Hepatocyte (in vitro differentiated cells): ENCODE measurements around the gene KDM8.

Experiments used
- EZH2 ChIP-seq: fragments of 200-600 bp; sonication (generic); IDR thresholded peaks from 2 replicates; pipeline ENCODE4 v1.6.1; 2016; ENCODE audit warnings: antibody characterized with exemption, mild to moderate bottlenecking, borderline replicate concordance
- EZH2phosphoT487 ChIP-seq: fragments of 200-600 bp; sonication (generic); IDR thresholded peaks from one replicate; pipeline ENCODE4 v1.6.1; 2018; ENCODE audit warnings: antibody characterized with exemption, mild to moderate bottlenecking, low read depth, moderate library complexity; ENCODE audit not compliant: unreplicated experiment, severe bottlenecking
- TF ChIP-seq, protein P1 (sequence below): fragments of 200-600 bp; sonication (generic); IDR thresholded peaks from 2 replicates; pipeline ENCODE4 v1.5.1; 2016; ENCODE audit warnings: antibody characterized with exemption, mild to moderate bottlenecking; ENCODE audit not compliant: poor library complexity

DNA sequence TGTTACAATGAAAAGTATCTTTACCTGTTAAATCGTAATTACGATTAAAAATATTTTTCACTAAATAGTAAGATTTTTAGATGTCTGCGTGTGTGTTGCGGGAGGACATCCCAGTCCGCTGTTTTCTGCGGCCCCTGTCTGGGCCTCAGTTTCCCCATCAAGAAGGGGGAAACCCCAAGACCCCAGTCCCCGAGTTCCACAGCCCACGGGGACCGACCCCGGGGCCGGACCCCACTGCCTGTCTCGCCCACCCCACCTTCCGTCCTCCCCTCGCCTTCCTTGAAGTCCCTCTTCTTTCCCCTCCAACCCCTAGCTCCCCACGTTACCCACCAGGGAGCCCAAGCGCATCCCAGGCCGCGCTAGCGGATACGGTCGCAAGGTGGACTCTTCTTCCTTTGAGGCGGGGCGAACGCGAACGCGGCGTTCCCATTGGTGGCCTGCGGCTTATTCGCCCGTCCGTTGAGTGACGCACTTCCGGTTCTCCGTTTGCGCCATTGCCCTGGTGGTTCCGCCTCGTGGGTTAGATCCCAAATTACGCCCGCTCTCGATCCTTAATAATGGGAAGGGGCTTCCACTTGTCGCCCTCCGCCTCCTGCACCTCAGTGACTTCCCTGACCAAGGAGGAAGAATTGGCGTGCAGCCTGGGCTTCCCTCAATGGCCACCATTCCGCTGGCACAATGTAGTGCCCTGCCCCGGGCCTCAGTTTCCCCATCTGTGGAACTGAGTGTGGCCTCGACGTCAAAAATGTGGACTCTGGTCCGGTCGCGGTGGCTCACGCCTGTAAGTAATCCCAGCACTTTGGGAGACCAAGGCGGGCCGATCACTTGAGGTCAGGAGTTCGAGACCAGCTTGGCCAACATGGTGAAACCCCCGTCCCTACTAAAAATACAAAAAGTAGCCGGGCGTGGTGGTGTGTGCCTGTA is 65.3 kb downstream of the KDM8 start, which contains the start of gene NSMCE1:
- TF ChIP-seq, protein P1, sequence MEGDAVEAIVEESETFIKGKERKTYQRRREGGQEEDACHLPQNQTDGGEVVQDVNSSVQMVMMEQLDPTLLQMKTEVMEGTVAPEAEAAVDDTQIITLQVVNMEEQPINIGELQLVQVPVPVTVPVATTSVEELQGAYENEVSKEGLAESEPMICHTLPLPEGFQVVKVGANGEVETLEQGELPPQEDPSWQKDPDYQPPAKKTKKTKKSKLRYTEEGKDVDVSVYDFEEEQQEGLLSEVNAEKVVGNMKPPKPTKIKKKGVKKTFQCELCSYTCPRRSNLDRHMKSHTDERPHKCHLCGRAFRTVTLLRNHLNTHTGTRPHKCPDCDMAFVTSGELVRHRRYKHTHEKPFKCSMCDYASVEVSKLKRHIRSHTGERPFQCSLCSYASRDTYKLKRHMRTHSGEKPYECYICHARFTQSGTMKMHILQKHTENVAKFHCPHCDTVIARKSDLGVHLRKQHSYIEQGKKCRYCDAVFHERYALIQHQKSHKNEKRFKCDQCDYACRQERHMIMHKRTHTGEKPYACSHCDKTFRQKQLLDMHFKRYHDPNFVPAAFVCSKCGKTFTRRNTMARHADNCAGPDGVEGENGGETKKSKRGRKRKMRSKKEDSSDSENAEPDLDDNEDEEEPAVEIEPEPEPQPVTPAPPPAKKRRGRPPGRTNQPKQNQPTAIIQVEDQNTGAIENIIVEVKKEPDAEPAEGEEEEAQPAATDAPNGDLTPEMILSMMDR: no peak
- TF ChIP-seq EZH2 (no peak), EZH2phosphoT487 (no peak)
